ENCODE data around the gene CCIN. TPM values are rescaled to one million over a fixed set of nuclear protein-coding genes. Genes with fewer than 3 reads are reported as not detected.

Gene CCIN
- total RNA-seq, 1 experiment from 2014 or later, result 0.61 TPM

Other genes with a start within 250 kb of the CCIN start
- gene OR2S2, start 211.2 kb upstream of the CCIN start, total RNA-seq (2014; rRNA removed; shearing (Covaris generic)), result not detected in 2 replicates
- gene RECK, start 132.5 kb upstream of the CCIN start, total RNA-seq (2014; rRNA removed; shearing (Covaris generic)), result 10.2 and 13.9 TPM in 2 replicates
- 29.8 and 37.3 TPM in 2 replicates for gene GLIPR2, start 32.7 kb upstream of the CCIN start, total RNA-seq (2014; rRNA removed; shearing (Covaris generic))
- 248 and 301 TPM in 2 replicates for gene CLTA, start 21.5 kb downstream of the CCIN start, total RNA-seq (2014; rRNA removed; shearing (Covaris generic))
- 12.2 and 15.1 TPM in 2 replicates for gene GNE, start 89.1 kb downstream of the CCIN start, total RNA-seq (2014; rRNA removed; shearing (Covaris generic))
- gene RNF38, start 230.9 kb downstream of the CCIN start, total RNA-seq (2014; rRNA removed; shearing (Covaris generic)), result 7.9 and 8.8 TPM in 2 replicates

All from SJSA1 (cell line).